ENCODE results near the gene NAAA.

DNA sequence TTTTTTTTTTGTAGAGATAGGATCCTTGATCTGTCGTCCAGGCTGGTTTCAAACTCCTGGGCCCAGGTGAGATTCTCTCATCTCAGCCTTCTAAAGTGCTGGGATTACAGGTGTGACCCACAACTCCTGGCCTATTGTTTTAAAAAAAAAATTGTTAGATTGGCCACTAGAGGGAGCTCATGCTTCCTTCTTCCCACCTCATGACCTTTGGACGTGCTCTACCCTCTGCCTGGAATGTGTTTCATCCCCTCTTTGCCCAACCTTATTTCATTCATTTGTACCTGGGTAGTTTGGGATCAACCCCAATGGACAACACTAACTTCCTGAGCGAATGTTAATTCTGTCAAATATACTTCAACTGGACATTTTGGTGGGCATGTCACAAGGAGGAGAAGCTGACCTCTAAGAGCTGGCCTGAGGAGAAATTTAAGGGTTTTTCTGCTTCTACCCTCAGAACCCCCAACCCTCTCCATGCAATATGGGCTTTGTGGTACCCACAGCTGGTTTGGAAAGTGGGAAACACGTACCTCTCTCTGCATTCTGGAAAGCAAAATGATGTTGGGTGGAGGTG is 45.0 kb downstream of the NAAA start:
- TF ChIP-seq, protein P1, sequence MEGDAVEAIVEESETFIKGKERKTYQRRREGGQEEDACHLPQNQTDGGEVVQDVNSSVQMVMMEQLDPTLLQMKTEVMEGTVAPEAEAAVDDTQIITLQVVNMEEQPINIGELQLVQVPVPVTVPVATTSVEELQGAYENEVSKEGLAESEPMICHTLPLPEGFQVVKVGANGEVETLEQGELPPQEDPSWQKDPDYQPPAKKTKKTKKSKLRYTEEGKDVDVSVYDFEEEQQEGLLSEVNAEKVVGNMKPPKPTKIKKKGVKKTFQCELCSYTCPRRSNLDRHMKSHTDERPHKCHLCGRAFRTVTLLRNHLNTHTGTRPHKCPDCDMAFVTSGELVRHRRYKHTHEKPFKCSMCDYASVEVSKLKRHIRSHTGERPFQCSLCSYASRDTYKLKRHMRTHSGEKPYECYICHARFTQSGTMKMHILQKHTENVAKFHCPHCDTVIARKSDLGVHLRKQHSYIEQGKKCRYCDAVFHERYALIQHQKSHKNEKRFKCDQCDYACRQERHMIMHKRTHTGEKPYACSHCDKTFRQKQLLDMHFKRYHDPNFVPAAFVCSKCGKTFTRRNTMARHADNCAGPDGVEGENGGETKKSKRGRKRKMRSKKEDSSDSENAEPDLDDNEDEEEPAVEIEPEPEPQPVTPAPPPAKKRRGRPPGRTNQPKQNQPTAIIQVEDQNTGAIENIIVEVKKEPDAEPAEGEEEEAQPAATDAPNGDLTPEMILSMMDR (conservative IDR thresholded peaks at IDR 0.05; ENCODE audit: low read depth, low read length), result peak; percentile 54
- TF ChIP-seq POLR2A (IDR thresholded peaks at IDR 0.05; ENCODE audit: low read depth, low read length) (no peak), SMC3 (IDR thresholded peaks at IDR 0.05; ENCODE audit: low read depth, low read length) (0 out of 2 replicates have a peak, but pooled peaks have one; percentile 19), RAD21 (IDR thresholded peaks at IDR 0.05; ENCODE audit: low read length) (peak; percentile 45), CEBPB (IDR thresholded peaks at IDR 0.05; ENCODE audit: low read depth, low read length) (no peak), RCOR1 (IDR thresholded peaks at IDR 0.05; ENCODE audit: insufficient replicate concordance, low read length) (no peak), MXI1 (IDR thresholded peaks at IDR 0.05; ENCODE audit: borderline replicate concordance, low read depth, low read length) (no peak), FOS (IDR thresholded peaks at IDR 0.05; ENCODE audit: low read depth, low read length) (no peak), RFX5 (IDR thresholded peaks at IDR 0.05; ENCODE audit: low read depth, low read length) (no peak), MAFK (IDR thresholded peaks at IDR 0.05; ENCODE audit: low read depth, low read length) (no peak)
- TF ChIP-seq, protein P2, sequence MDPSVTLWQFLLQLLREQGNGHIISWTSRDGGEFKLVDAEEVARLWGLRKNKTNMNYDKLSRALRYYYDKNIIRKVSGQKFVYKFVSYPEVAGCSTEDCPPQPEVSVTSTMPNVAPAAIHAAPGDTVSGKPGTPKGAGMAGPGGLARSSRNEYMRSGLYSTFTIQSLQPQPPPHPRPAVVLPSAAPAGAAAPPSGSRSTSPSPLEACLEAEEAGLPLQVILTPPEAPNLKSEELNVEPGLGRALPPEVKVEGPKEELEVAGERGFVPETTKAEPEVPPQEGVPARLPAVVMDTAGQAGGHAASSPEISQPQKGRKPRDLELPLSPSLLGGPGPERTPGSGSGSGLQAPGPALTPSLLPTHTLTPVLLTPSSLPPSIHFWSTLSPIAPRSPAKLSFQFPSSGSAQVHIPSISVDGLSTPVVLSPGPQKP (IDR thresholded peaks at IDR 0.05; ENCODE audit: borderline replicate concordance, low read depth, low read length), result no peak
- TF ChIP-seq, protein P3, sequence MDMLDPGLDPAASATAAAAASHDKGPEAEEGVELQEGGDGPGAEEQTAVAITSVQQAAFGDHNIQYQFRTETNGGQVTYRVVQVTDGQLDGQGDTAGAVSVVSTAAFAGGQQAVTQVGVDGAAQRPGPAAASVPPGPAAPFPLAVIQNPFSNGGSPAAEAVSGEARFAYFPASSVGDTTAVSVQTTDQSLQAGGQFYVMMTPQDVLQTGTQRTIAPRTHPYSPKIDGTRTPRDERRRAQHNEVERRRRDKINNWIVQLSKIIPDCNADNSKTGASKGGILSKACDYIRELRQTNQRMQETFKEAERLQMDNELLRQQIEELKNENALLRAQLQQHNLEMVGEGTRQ (IDR thresholded peaks at IDR 0.05; ENCODE audit: low read depth, low read length), result no peak

All from IMR-90 (cell line).